Measurements from ENCODE around the gene CENPV.

Gene CENPV

GRCh38 chr17:16325964-16326363, 27.3 kb downstream of the CENPV start:
- DNase-seq, result no peak
- Histone ChIP-seq H2AFZ (ENCODE audit: low read length) (no peak overlapping the region), H3K4me3 (ENCODE audit: low read length) (no peak overlapping the region), H3K9me2 (replicated peaks; ENCODE audit: insufficient read depth, low read length) (no peaks in the 10 kb centered on the region), H3K36me3 (replicated peaks; ENCODE audit: insufficient read depth, low read length) (no peaks in the 10 kb centered on the region), H3K4me2 (ENCODE audit: low read depth, low read length) (no peak overlapping the region), H3K9ac (ENCODE audit: low read length) (no peak overlapping the region), H3K27ac (ENCODE audit: low read length) (no peak overlapping the region), H3K9me3 (replicated peaks; ENCODE audit: insufficient read depth, low read length) (no peaks in the 10 kb centered on the region), H3F3A (ENCODE audit: insufficient read depth, low read length) (no peaks in the 10 kb centered on the region), H3K4me1 (ENCODE audit: low read length) (no peaks in the 10 kb centered on the region), H4K20me1 (ENCODE audit: insufficient read depth, low read length) (no peaks in the 10 kb centered on the region), H3K27me3 (replicated peaks; ENCODE audit: insufficient read depth, low read length) (no peaks in the 10 kb centered on the region), H3K79me2 (ENCODE audit: low read length) (no peaks in the 10 kb centered on the region)
- TF ChIP-seq EZH2phosphoT487 (IDR thresholded peaks at IDR 0.05; ENCODE audit: low read length) (no peak), EZH2 (optimal IDR thresholded peaks at IDR 0.05; ENCODE audit: low read depth, low read length) (no peak), CTCF (IDR thresholded peaks at IDR 0.05; ENCODE audit: low read length) (no peak)

GRCh38 chr17:16322636-16323035, 30.6 kb downstream of the CENPV start:
- Histone ChIP-seq H3K27ac (ENCODE audit: low read length) (no peak overlapping the region), H3K4me3 (ENCODE audit: low read length) (no peak overlapping the region), H3K79me2 (ENCODE audit: low read length) (no peaks in the 10 kb centered on the region), H4K20me1 (ENCODE audit: insufficient read depth, low read length) (no peaks in the 10 kb centered on the region), H3K4me1 (ENCODE audit: low read length) (no peaks in the 10 kb centered on the region), H3K9me2 (replicated peaks; ENCODE audit: insufficient read depth, low read length) (no peaks in the 10 kb centered on the region), H3K9ac (ENCODE audit: low read length) (no peak overlapping the region), H2AFZ (ENCODE audit: low read length) (no peak overlapping the region), H3K4me2 (ENCODE audit: low read depth, low read length) (no peak overlapping the region), H3K27me3 (replicated peaks; ENCODE audit: insufficient read depth, low read length) (no peaks in the 10 kb centered on the region), H3K36me3 (replicated peaks; ENCODE audit: insufficient read depth, low read length) (no peaks in the 10 kb centered on the region), H3K9me3 (replicated peaks; ENCODE audit: insufficient read depth, low read length) (no peaks in the 10 kb centered on the region), H3F3A (ENCODE audit: insufficient read depth, low read length) (no peaks in the 10 kb centered on the region)
- DNase-seq, result no peak
- TF ChIP-seq EZH2 (optimal IDR thresholded peaks at IDR 0.05; ENCODE audit: low read depth, low read length), result no peak
- TF ChIP-seq EZH2phosphoT487 (IDR thresholded peaks at IDR 0.05; ENCODE audit: low read length), result no peak
- TF ChIP-seq CTCF (IDR thresholded peaks at IDR 0.05; ENCODE audit: low read length), result no peak

GRCh38 chr17:16319969-16320368, 33.3 kb downstream of the CENPV start:
- H3K9me3 ChIP-seq (replicated peaks; ENCODE audit: insufficient read depth, low read length), result no peaks in the 10 kb centered on the region
- TF ChIP-seq EZH2 (optimal IDR thresholded peaks at IDR 0.05; ENCODE audit: low read depth, low read length) (no peak), CTCF (IDR thresholded peaks at IDR 0.05; ENCODE audit: low read length) (no peak), EZH2phosphoT487 (IDR thresholded peaks at IDR 0.05; ENCODE audit: low read length) (no peak)
- H3K4me3 ChIP-seq (ENCODE audit: low read length), result no peak overlapping the region
- H3K79me2 ChIP-seq (ENCODE audit: low read length), result no peaks in the 10 kb centered on the region
- no peak for DNase-seq
- H3K4me1 ChIP-seq (ENCODE audit: low read length), result no peaks in the 10 kb centered on the region
- no peaks in the 10 kb centered on the region for H3F3A ChIP-seq (ENCODE audit: insufficient read depth, low read length)
- no peak overlapping the region for H3K27ac ChIP-seq (ENCODE audit: low read length)
- H3K9me2 ChIP-seq (replicated peaks; ENCODE audit: insufficient read depth, low read length), result no peaks in the 10 kb centered on the region
- H2AFZ ChIP-seq (ENCODE audit: low read length), result no peak overlapping the region
- H4K20me1 ChIP-seq (ENCODE audit: insufficient read depth, low read length), result no peaks in the 10 kb centered on the region
- no peaks in the 10 kb centered on the region for H3K27me3 ChIP-seq (replicated peaks; ENCODE audit: insufficient read depth, low read length)
- H3K9ac ChIP-seq (ENCODE audit: low read length), result no peak overlapping the region
- no peaks in the 10 kb centered on the region for H3K36me3 ChIP-seq (replicated peaks; ENCODE audit: insufficient read depth, low read length)
- H3K4me2 ChIP-seq (ENCODE audit: low read depth, low read length), result no peak overlapping the region
